Karpas-422 (cell line): ENCODE measurements around the gene DENND6B. TPM values are rescaled to one million over a fixed set of nuclear protein-coding genes. Genes with fewer than 3 reads are reported as not detected.

Source experiments
- DNase-seq: peaks from one replicate; pipeline ENCODE4 v3.0.0-alpha.2; 2015
- H2AFZ ChIP-seq: fragments of 200-600 bp; sonication (generic); 2 replicates; pipeline ENCODE4 v1.6.1; 2014; ENCODE audit warnings: antibody characterized with exemption, low read length, mixed read lengths
- H3K27ac ChIP-seq: fragments of 200-600 bp; sonication (generic); 2 replicates; pipeline ENCODE4 v1.5.1; 2014; ENCODE audit warnings: mild to moderate bottlenecking, low read length, moderate library complexity
- H3K27me3 ChIP-seq: fragments of 200-600 bp; sonication (generic); 2 replicates; pipeline ENCODE4 v1.6.1; 2014; ENCODE audit warnings: low read length, mixed read lengths
- H3K36me3 ChIP-seq: fragments of 200-600 bp; sonication (generic); 2 replicates; pipeline ENCODE4 v1.6.1; 2014; ENCODE audit warnings: low read length, mixed read lengths; ENCODE audit not compliant: insufficient read depth
- H3K4me1 ChIP-seq: fragments of 200-600 bp; sonication (generic); 2 replicates; pipeline ENCODE4 v1.6.1; 2014; ENCODE audit warnings: mild to moderate bottlenecking, low read length, mixed read lengths
- H3K4me2 ChIP-seq: fragments of 200-600 bp; sonication (generic); 2 replicates; pipeline ENCODE4 v1.6.1; 2014; ENCODE audit warnings: low read length, low read depth, mild to moderate bottlenecking; ENCODE audit not compliant: poor library complexity, severe bottlenecking
- H3K4me3 ChIP-seq: fragments of 200-600 bp; sonication (generic); 2 replicates; pipeline ENCODE4 v1.5.1; 2014; ENCODE audit warnings: mild to moderate bottlenecking, antibody characterized with exemption, low read length, mixed read lengths
- H3K79me2 ChIP-seq: fragments of 200-600 bp; sonication (generic); 2 replicates; pipeline ENCODE4 v1.6.1; 2014; ENCODE audit warnings: mild to moderate bottlenecking, low read length, mixed read lengths
- H3K9ac ChIP-seq: fragments of 200-600 bp; sonication (generic); 2 replicates; pipeline ENCODE4 v1.6.0; 2014; ENCODE audit warnings: low read length
- H3K9me2 ChIP-seq: fragments of 200-600 bp; sonication (generic), shearing (Covaris generic); replicated peaks from 2 replicates; pipeline ENCODE4 v1.6.0; 2014; ENCODE audit warnings: mild to moderate bottlenecking, low read length, moderate library complexity; ENCODE audit not compliant: insufficient read depth
- H3K9me3 ChIP-seq: fragments of 300-700, 200-600 bp; sonication (generic); 2 replicates; pipeline ENCODE4 v1.6.1; 2014; ENCODE audit warnings: low read length, mixed read lengths
- H4K20me1 ChIP-seq: fragments of 200-600 bp; sonication (generic); 2 replicates; pipeline ENCODE4 v1.6.1; 2014; ENCODE audit warnings: mild to moderate bottlenecking, antibody characterized with exemption, low read length, low read depth; ENCODE audit not compliant: insufficient read depth
- total RNA-seq: library from RNA; depleted of rRNA; stranded (reverse); fragments of >200 nt; shearing (Covaris generic); gene quantifications from 2 replicates; pipeline ENCODE4 v1.2.3, GENCODE V29; 2014; ENCODE audit warnings: low replicate concordance

Gene DENND6B
- total RNA-seq, 1 experiment from 2014 or later: 2.7 TPM

DNA sequence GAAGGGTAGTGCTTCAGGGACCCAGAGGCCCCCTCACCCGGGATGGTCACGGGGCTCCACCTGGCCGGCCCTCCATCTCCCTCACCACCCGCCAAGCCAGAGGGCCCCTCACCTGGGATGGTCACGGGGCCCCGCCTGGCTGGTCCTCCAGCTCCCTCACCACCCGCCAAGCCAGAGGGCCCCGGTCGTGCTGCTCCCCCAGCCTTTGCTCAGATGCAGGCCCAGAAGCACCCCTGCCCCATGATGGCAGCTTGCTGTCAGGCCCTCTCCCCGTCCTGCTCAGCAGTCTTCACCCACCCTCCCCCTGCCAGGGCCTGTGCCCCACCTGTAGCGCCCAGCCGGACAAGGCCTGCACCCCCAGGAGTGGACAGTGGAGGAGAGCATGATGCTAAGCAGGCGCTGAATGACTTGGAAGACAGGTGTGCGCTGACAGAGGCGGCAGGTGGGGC is 7.3 kb downstream of the DENND6B start:
- H3K9me2 ChIP-seq: no peaks in the 10 kb centered on the region
- no peaks in the 10 kb centered on the region for H3K79me2 ChIP-seq
- no peaks in the 10 kb centered on the region for H3K27me3 ChIP-seq
- H3K4me1 ChIP-seq: peaks cover 28% of the 10 kb centered on the region
- H3K27ac ChIP-seq: no peak overlapping the region
- no peak for DNase-seq
- no peak overlapping the region for H3K4me3 ChIP-seq
- H3K9ac ChIP-seq: no peak overlapping the region
- no peaks in the 10 kb centered on the region for H3K9me3 ChIP-seq
- no peak overlapping the region for H2AFZ ChIP-seq
- no peak overlapping the region for H3K4me2 ChIP-seq
- no peaks in the 10 kb centered on the region for H3K36me3 ChIP-seq
- H4K20me1 ChIP-seq: no peaks in the 10 kb centered on the region

DNA sequence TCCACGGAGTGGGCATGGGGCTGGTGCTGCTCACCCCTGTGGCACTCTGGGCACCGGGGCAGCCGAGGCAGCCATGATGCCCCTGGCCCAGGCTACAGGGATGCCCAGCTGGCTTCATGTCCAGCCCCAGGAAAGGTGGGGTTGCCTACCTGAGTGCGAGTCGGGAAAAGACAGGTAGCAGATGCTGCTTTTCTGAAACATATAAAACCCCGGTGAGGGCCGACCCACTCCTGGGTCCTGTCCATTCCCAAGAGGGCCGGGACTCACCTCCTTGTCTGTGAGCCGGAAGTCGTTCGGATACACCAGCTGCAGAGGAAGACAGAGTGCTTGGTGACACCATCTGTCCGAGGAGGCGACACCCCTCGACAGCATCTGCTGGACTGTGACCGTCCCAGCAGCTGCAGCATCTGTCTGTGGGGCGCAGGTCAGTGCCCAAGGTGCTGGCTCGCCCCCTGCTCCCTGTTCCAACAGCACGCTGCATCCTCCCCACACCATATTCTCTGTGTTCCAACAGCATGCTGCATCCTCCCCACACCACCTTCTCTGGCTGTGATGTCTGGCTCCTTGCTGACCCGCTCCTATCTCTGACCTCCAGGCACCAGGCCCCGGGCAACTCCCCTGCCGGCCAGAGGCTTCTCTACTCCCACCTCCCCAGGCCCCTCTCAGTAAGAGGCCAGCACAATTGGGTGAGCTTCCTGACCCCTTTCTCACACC is 8.0 kb downstream of the DENND6B start:
- Histone ChIP-seq H3K36me3 (no peaks in the 10 kb centered on the region), H3K79me2 (no peaks in the 10 kb centered on the region), H3K9ac (no peak overlapping the region), H3K9me2 (no peaks in the 10 kb centered on the region), H3K9me3 (no peaks in the 10 kb centered on the region), H3K27ac (no peak overlapping the region), H4K20me1 (no peaks in the 10 kb centered on the region), H2AFZ (no peak overlapping the region), H3K4me3 (no peak overlapping the region), H3K4me1 (peaks cover 33% of the 10 kb centered on the region), H3K27me3 (no peaks in the 10 kb centered on the region), H3K4me2 (no peak overlapping the region)
- DNase-seq: no peak

DNA sequence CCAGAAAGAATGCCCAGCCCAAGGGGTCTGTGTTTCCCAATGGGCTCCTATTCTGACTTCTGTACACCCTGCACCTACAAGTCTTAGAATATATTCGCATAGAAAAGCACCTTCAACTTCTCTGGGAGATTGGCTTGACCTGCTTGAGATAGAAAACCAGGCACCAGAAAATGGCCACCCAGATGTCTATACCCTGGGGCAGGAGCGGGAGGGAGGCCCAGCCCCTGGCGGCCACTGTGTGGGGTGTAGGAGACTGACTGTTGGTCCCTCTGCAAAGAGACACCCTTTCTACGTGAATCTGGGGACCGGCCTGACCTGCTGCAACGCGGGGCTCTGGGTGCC is 8.5 kb downstream of the DENND6B start:
- DNase-seq: no peak
- no peak overlapping the region for H3K4me3 ChIP-seq
- no peak overlapping the region for H2AFZ ChIP-seq
- H3K27ac ChIP-seq: no peak overlapping the region
- no peaks in the 10 kb centered on the region for H3K36me3 ChIP-seq
- no peak overlapping the region for H3K4me2 ChIP-seq
- no peak overlapping the region for H3K9ac ChIP-seq
- no peaks in the 10 kb centered on the region for H3K9me2 ChIP-seq
- H3K27me3 ChIP-seq: no peaks in the 10 kb centered on the region
- no peaks in the 10 kb centered on the region for H3K9me3 ChIP-seq
- H3K4me1 ChIP-seq: peaks cover 36% of the 10 kb centered on the region
- no peaks in the 10 kb centered on the region for H4K20me1 ChIP-seq
- no peaks in the 10 kb centered on the region for H3K79me2 ChIP-seq

DNA sequence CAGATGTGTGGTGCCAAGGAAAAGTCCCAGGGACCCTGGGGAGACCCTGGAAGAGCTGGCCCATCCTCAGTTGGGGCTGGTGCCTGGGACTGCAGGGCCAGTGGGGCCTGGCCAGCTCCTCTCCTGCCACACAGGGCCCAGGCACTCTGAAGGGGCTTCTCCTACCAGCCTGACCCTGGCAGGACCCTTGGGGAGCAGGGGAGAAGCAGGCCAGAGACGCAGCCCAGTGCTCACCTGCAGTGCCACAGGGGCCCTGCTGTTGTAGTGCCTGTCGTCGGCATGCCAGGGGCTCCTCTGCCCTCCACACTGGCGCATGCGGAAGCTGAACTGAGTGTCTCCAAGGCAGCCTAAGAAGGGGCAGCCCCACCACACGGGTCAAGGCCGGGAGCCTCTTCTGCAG is 9.1 kb downstream of the DENND6B start:
- Histone ChIP-seq H3K36me3 (no peaks in the 10 kb centered on the region), H3K9me3 (no peaks in the 10 kb centered on the region), H3K79me2 (no peaks in the 10 kb centered on the region), H3K9ac (no peak overlapping the region), H3K4me3 (no peak overlapping the region), H3K4me1 (peaks cover 36% of the 10 kb centered on the region), H3K27ac (no peak overlapping the region), H2AFZ (no peak overlapping the region), H4K20me1 (no peaks in the 10 kb centered on the region), H3K9me2 (no peaks in the 10 kb centered on the region), H3K4me2 (no peak overlapping the region), H3K27me3 (no peaks in the 10 kb centered on the region)
- DNase-seq: no peak

DNA sequence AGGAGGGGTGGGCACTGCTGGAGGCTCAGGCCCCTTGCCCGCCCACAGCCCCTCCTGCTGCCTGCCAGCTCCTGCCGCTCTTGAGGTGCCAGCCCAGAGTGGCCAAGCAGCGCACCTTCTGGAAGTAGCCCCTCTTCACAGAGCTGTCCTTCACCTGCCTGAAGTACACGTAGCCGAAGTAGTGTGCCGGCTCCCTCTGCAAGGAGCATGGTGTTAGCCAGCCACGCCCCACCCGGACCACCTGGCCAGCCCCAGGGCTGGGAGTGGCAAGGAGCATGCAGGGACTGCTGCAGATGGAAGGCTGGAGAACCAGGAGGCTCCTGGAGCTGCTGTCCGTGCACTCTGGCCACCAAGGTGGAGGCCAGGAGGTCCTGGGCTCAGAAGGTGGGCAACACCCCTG is 9.6 kb downstream of the DENND6B start:
- Histone ChIP-seq H3K9ac (no peak overlapping the region), H4K20me1 (no peaks in the 10 kb centered on the region), H3K79me2 (no peaks in the 10 kb centered on the region), H2AFZ (no peak overlapping the region), H3K4me3 (no peak overlapping the region), H3K36me3 (no peaks in the 10 kb centered on the region), H3K27ac (no peak overlapping the region), H3K9me3 (no peaks in the 10 kb centered on the region), H3K9me2 (no peaks in the 10 kb centered on the region), H3K27me3 (no peaks in the 10 kb centered on the region), H3K4me2 (no peak overlapping the region), H3K4me1 (peaks cover 36% of the 10 kb centered on the region)
- no peak for DNase-seq

DNA sequence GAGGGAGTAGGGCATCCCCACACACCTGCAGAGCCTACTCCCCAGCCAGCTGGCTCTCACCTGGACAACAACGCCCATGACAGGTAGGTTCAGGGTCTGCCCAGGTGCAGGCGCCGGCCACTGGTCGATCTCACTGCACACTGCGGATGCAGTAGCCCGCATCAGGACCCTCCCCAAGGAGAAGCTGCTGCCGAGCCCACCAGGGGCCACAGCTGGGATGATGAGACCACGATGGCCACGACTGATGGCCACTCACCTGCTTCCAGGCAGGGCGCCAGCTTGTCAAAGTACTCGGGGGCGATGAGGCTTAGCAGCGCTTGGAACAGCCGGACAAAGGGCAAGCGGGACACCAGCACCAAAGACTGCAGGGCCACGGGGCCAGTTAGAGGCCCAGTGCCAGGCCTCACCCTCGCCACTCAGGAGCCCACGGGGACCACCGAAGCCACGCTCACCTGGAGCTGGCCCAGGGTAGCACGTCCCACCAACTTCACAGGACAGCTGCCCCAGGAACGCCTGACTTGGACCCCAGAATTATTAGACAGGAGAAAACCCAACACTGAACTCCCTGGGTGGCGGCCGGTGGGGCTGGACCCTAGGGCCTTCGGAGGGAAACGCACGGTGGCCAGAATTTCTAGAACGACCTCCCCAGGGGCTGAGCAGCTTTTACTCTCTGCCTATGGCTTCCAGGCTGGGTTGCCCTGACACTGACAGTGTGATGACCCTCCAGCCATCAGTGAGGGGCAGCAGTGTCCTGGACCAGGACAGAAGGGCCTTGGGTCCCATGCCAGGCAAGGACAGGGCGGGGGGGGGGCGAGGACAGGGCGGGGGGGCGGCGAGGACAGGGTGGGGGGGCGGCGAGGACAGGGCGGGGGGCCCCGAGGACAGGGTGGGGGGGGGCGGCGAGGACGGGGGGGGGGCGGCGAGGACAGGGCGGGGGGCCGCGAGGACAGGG is 10.4 kb downstream of the DENND6B start:
- H2AFZ ChIP-seq: no peak overlapping the region
- no peaks in the 10 kb centered on the region for H3K36me3 ChIP-seq
- H3K27ac ChIP-seq: no peak overlapping the region
- no peaks in the 10 kb centered on the region for H3K27me3 ChIP-seq
- 0 out of 2 replicates have a peak, but pooled peaks cover 4% of the 10 kb centered on the region for H4K20me1 ChIP-seq
- peaks cover 36% of the 10 kb centered on the region for H3K4me1 ChIP-seq
- no peak overlapping the region for H3K4me2 ChIP-seq
- no peaks in the 10 kb centered on the region for H3K9me2 ChIP-seq
- no peaks in the 10 kb centered on the region for H3K79me2 ChIP-seq
- H3K9me3 ChIP-seq: no peaks in the 10 kb centered on the region
- H3K9ac ChIP-seq: no peak overlapping the region
- H3K4me3 ChIP-seq: no peak overlapping the region
- DNase-seq: no peak

DNA sequence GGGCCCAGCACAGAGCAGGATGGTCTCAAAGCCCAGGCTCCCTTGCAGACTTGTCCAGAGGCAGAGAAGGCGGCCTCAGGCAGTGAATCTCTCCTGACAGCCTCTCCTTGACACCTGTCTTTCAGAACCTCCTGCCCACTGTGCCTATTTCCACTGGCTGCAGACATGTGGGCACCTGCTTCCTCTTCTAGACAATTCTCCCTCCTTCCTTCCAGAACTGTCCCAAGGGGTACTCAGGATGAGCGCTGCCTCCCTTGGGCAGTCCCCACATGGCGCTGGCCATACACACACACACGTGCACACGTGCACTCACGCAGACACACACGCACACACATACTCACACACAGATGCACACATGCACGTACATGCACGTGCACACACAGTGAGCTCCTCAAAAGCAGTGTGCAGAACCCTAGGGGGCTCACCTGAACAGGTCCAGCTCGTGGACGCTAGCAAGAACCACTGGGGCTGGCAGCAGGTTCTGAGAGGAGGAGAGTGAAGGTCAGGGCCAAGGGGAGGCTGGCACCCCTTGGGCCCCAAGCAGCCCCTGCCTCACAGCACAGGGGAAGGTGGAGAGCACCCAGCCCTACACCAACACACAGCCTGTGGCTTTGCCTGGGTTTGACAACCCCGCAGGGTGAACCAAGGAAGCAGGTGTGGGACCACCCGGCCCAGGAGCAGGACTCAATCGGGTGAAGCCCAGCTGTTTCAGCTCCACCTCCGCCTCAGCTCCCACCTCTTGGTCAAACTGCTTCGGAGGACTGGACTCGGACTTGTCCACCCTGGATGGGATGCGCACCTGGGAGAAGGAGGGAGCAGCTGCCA is 11.3 kb downstream of the DENND6B start:
- Histone ChIP-seq H3K27me3 (no peaks in the 10 kb centered on the region), H3K79me2 (no peaks in the 10 kb centered on the region), H4K20me1 (0 out of 2 replicates have a peak, but pooled peaks cover 5% of the 10 kb centered on the region), H3K9me2 (no peaks in the 10 kb centered on the region), H3K4me1 (peaks cover 36% of the 10 kb centered on the region), H3K4me3 (peak overlapping the region; percentile 61; the same call in 1 of the 2 replicates), H3K9me3 (no peaks in the 10 kb centered on the region), H3K36me3 (no peaks in the 10 kb centered on the region), H2AFZ (no peak overlapping the region), H3K4me2 (peak overlapping the region; percentile 63), H3K27ac (no peak overlapping the region), H3K9ac (peak overlapping the region; percentile 63)
- DNase-seq: no peak
